Tibial nerve (tissue), 3 donors: ENCODE results near the gene FAM13B.
"Not testable (repeated sequence)": the region's sequence is repeated elsewhere in the genome, so short reads cannot be mapped to it uniquely, and the experiment has no call there.

Experiments
- CTCF ChIP-seq, 5 experiments: fragments of 200-600 bp in 3 of 5; fragments of 450-650 bp in 2 of 5; sonication (generic) in 3 of 5; IDR thresholded peaks; one replicate each; pipeline ENCODE4 v1.5.1; 2016 to 2019; ENCODE audit warnings: antibody characterized with exemption in 5 of 5, mild to moderate bottlenecking in 3 of 5, moderate library complexity in 2 of 5
- POLR2A ChIP-seq, 2 donors: fragments of 450-650 bp; IDR thresholded peaks; one replicate each; pipeline ENCODE4 v1.6.1; 2017; ENCODE audit warnings: antibody characterized with exemption in 2 of 2, mild to moderate bottlenecking in 2 of 2, moderate library complexity in 2 of 2

GRCh38 chr5:138028262-138028970, 4.5 kb downstream of the FAM13B start:
- not testable (repeated sequence) for TF ChIP-seq CTCF, POLR2A (IDR thresholded peaks at IDR 0.05)
